ENCODE measurements around the gene B4GALT3.
A peak's percentile ranks its signal among the peaks of the same experiment; 100 is the strongest.

The B4GALT3 gene

GRCh38 chr1:161171191-161171590 lies 6.1 kb downstream of the B4GALT3 start:
- no peak for DNase-seq (ENCODE audit: low read depth, low spot score)
- CTCF ChIA-PET = interaction anchor here (0.7 to 3.8 kb wide), 6 partner anchors 9 to 1062 kb away, joined by 3 to 14 read pairs (median 3); no protein-coding TSS in a partner anchor
- H3K4me3 ChIP-seq (ENCODE audit: low read depth, low read length) = no peak overlapping the region
- no peak for TF ChIP-seq CTCF (IDR thresholded peaks at IDR 0.05; ENCODE audit: insufficient read depth, low read length, missing control alignments)
- POLR2A ChIA-PET = interaction anchor here (1.4 kb wide), 1 partner anchor 11 kb away, joined by 4 read pairs; no protein-coding TSS in a partner anchor

GRCh38 chr1:161168906-161169305 lies 8.4 kb downstream of the B4GALT3 start:
- POLR2A ChIA-PET = no interaction called here

GRCh38 chr1:161166669-161167548 lies 10.4 kb downstream of the B4GALT3 start:
- DNase-seq (ENCODE audit: low read depth, low spot score) = no peak
- ChIA-PET POLR2A (interaction anchor here (0.6 to 2.1 kb wide), 5 partner anchors 9 to 153 kb away, joined by 3 to 10 read pairs (median 3); partner anchors contain the start of genes B4GALT3 and NDUFS2), CTCF (interaction anchor here (0.8 to 3.2 kb wide), 13 partner anchors 9 to 215 kb away, joined by 3 to 24 read pairs (median 5); partner anchors contain the start of genes B4GALT3, NDUFS2, TOMM40L and UFC1)
- TF ChIP-seq CTCF (IDR thresholded peaks at IDR 0.05; ENCODE audit: insufficient read depth, low read length, missing control alignments) = no peak
- peak overlapping the region; percentile 93 for H3K4me3 ChIP-seq (ENCODE audit: low read depth, low read length)

More at GRCh38 chr1:161168906-161169305, 8.4 kb downstream of the B4GALT3 start:
- CTCF ChIA-PET = interaction anchor here (2.8 to 3.8 kb wide), 2 partner anchors 12 to 23 kb away, joined by 14 read pairs; no protein-coding TSS in a partner anchor
- no peak for TF ChIP-seq CTCF (IDR thresholded peaks at IDR 0.05; ENCODE audit: insufficient read depth, low read length, missing control alignments)
- DNase-seq (ENCODE audit: low read depth, low spot score) = no peak
- H3K4me3 ChIP-seq (ENCODE audit: low read depth, low read length) = no peak overlapping the region

- peak within 1 kb of the TSS; percentile 93 for H3K4me3 ChIP-seq (ENCODE audit: low read depth, low read length)
- TF ChIP-seq CTCF (IDR thresholded peaks at IDR 0.05; ENCODE audit: insufficient read depth, low read length, missing control alignments) = peak; percentile 52
- POLR2A ChIA-PET = interaction anchor here (0.8 to 2.1 kb wide), 6 partner anchors 8 to 33 kb away, joined by 3 to 10 read pairs (median 4); partner anchors contain the start of genes B4GALT3, DEDD and UFC1
- peak; percentile 91 for DNase-seq (ENCODE audit: low read depth, low spot score)
- CTCF ChIA-PET = interaction anchor here (0.7 to 3.2 kb wide), 18 partner anchors 9 to 216 kb away, joined by 3 to 24 read pairs (median 4); partner anchors contain the start of genes B4GALT3, NDUFS2, TOMM40L and UFC1
These were observed 11.3 kb downstream of the B4GALT3 start, which contains the start of gene PPOX for GRCh38 chr1:161165742-161166668. Gene PPOX, plus strand, starts transcription at chr1:161166426. Its CDS starts 422 bp downstream, at chr1:161166848.

- CTCF ChIA-PET = interaction anchor here (0.7 to 3.2 kb wide), 15 partner anchors 8 to 217 kb away, joined by 3 to 24 read pairs (median 7); partner anchors contain the start of genes B4GALT3, NDUFS2, TOMM40L and UFC1
- peak overlapping the region; percentile 93 for H3K4me3 ChIP-seq (ENCODE audit: low read depth, low read length)
- no peak for TF ChIP-seq CTCF (IDR thresholded peaks at IDR 0.05; ENCODE audit: insufficient read depth, low read length, missing control alignments)
- DNase-seq (ENCODE audit: low read depth, low spot score) = no peak
- POLR2A ChIA-PET = interaction anchor here (0.9 to 2.1 kb wide), 4 partner anchors 12 to 32 kb away, joined by 3 to 10 read pairs (median 6); partner anchors contain the start of genes B4GALT3, DEDD and UFC1
These were observed 12.3 kb downstream of the B4GALT3 start for GRCh38 chr1:161164901-161165610.
